SH-SY5Y (cell line): ENCODE measurements around the gene UFSP2.

ENCODE experiments used
- GATA2 ChIP-seq: IDR thresholded peaks from 2 replicates; pipeline ENCODE4 v1.6.1; 2011; ENCODE audit warnings: mild to moderate bottlenecking, low read depth, low read length
- GATA3 ChIP-seq: IDR thresholded peaks from 2 replicates; pipeline ENCODE4 v1.6.1; 2011; ENCODE audit warnings: low read depth, mild to moderate bottlenecking, low read length, moderate library complexity

DNA sequence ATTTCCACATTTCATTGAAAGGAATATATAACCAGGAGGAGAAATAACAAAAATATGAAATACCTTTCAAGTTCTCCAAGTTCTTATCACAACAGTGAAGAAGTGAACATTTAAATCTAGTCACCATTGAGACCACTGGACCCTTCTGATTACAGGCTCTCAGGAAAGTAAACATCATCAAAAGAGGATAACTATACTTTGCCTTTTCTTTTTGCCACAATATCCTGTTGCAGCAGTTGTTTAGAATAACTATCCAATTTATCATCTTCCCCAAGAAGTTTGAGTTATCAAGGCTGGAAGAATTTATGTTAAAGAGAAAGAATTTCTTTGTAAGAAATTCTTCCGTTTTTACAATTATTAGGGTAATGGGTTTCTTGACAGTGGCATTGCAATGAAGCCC is 33.6 kb downstream of the UFSP2 start:
- TF ChIP-seq GATA3 (no peak), GATA2 (no peak)
